Neural crest cell (in vitro differentiated cells): ENCODE measurements around the gene JSRP1. TPM values are rescaled to one million over a fixed set of nuclear protein-coding genes. Genes with fewer than 3 reads are reported as not detected.

Source experiments
- DNase-seq: peaks from one replicate; pipeline ENCODE4 v3.0.0; 2021; ENCODE audit warnings: low read depth, mixed read lengths, low spot score
- H3K27ac Mint-ChIP-seq: one replicate; pipeline ENCODE4 v1.8.0; 2021; ENCODE audit warnings: mild to moderate bottlenecking, mixed read lengths; ENCODE audit not compliant: unreplicated experiment
- H3K27me3 Mint-ChIP-seq: 2 replicates; pipeline ENCODE4 v1.8.0; 2021; ENCODE audit warnings: low read depth, mild to moderate bottlenecking, mixed read lengths
- H3K36me3 Mint-ChIP-seq: 2 replicates; pipeline ENCODE4 v1.8.0; 2021; ENCODE audit warnings: low read depth, mild to moderate bottlenecking, mixed read lengths
- H3K4me1 Mint-ChIP-seq: 2 replicates; pipeline ENCODE4 v1.8.0; 2021; ENCODE audit warnings: mixed read lengths
- H3K4me3 Mint-ChIP-seq: one replicate; pipeline ENCODE4 v1.8.0; 2021; ENCODE audit warnings: mild to moderate bottlenecking, mixed read lengths
- H3K9me3 Mint-ChIP-seq: 2 replicates; pipeline ENCODE4 v1.8.0; 2021; ENCODE audit warnings: mixed read lengths
- CTCF ChIP-seq: fragments of 200-600 bp; sonication (generic); conservative IDR thresholded peaks from 2 replicates; pipeline ENCODE4 v1.5.0; 2021; ENCODE audit warnings: antibody characterized with exemption, mild to moderate bottlenecking
- long read RNA-seq: library from polyadenylated mRNA; unstranded; transcript quantifications from one replicate; pipeline ENCODE4 v2.0.0, GENCODE V29; 2020
- total RNA-seq: library from RNA; stranded (reverse); gene quantifications from 2 replicates; pipeline ENCODE4 v1.2.1, GENCODE V29; 2021

JSRP1 gene
- total RNA-seq, result 0.40 and 0.71 TPM in 2 replicates
- long read RNA-seq, result 0 reads

GRCh38 chr19:2255982-2256685, at the start of gene JSRP1:
JSRP1 (minus strand) TSS chr19:2256417; CDS start chr19:2255314, 1,103 bp downstream.
- no peaks in the 10 kb centered on the region for H3K36me3 Mint-ChIP-seq
- peaks cover 13% of the 10 kb centered on the region for H3K27me3 Mint-ChIP-seq
- DNase-seq, result no peak
- no peaks in the 10 kb centered on the region for H3K9me3 Mint-ChIP-seq
- peak within 1 kb of the TSS; percentile 65 for H3K4me3 Mint-ChIP-seq
- TF ChIP-seq CTCF, result no peak
- H3K27ac Mint-ChIP-seq, result peak within 1 kb of the TSS; percentile 12
- H3K4me1 Mint-ChIP-seq, result peaks cover 5% of the 10 kb centered on the region

GRCh38 chr19:2305452-2306280, 49.4 kb upstream of the JSRP1 start:
- H3K36me3 Mint-ChIP-seq, result no peaks in the 10 kb centered on the region
- no peak overlapping the region for H3K4me3 Mint-ChIP-seq
- H3K27ac Mint-ChIP-seq, result no peak overlapping the region
- H3K27me3 Mint-ChIP-seq, result peaks cover 51% of the 10 kb centered on the region
- H3K4me1 Mint-ChIP-seq, result peaks cover 8% of the 10 kb centered on the region
- TF ChIP-seq CTCF, result no peak
- DNase-seq, result no peak
- no peaks in the 10 kb centered on the region for H3K9me3 Mint-ChIP-seq

- no peaks in the 10 kb centered on the region for H3K36me3 Mint-ChIP-seq
- no peak for TF ChIP-seq CTCF
- no peak overlapping the region for H3K4me3 Mint-ChIP-seq
- H3K27ac Mint-ChIP-seq, result peak overlapping the region; percentile 60
- no peaks in the 10 kb centered on the region for H3K9me3 Mint-ChIP-seq
- H3K27me3 Mint-ChIP-seq, result peaks cover 30% of the 10 kb centered on the region
- no peak for DNase-seq
- H3K4me1 Mint-ChIP-seq, result peaks cover 4% of the 10 kb centered on the region
These were observed 47.1 kb upstream of the JSRP1 start for GRCh38 chr19:2303211-2303798.

GRCh38 chr19:2302319-2303210, 46.3 kb upstream of the JSRP1 start:
- no peak for TF ChIP-seq CTCF
- Mint-ChIP-seq H3K36me3 (no peaks in the 10 kb centered on the region), H3K9me3 (no peaks in the 10 kb centered on the region), H3K4me1 (peaks cover 4% of the 10 kb centered on the region), H3K27ac (peak overlapping the region; percentile 60), H3K27me3 (peaks cover 28% of the 10 kb centered on the region), H3K4me3 (no peak overlapping the region)
- DNase-seq, result peak; percentile 37

GRCh38 chr19:2300533-2300932, 44.3 kb upstream of the JSRP1 start:
- Mint-ChIP-seq H3K4me3 (no peak overlapping the region), H3K27me3 (peaks cover 15% of the 10 kb centered on the region)

More at GRCh38 chr19:2300533-2300932, 44.3 kb upstream of the JSRP1 start:
- TF ChIP-seq CTCF, result no peak
- Mint-ChIP-seq H3K27ac (no peak overlapping the region), H3K36me3 (no peaks in the 10 kb centered on the region), H3K4me1 (peaks cover 4% of the 10 kb centered on the region), H3K9me3 (no peaks in the 10 kb centered on the region)
- DNase-seq, result no peak
